K562 (cell line): ENCODE measurements around the gene CEBPA.

Experiments
- MAFG ChIP-seq: fragments of 450-650 bp; conservative IDR thresholded peaks from 2 replicates; pipeline ENCODE4 v1.6.1; 2016; ENCODE audit warnings: missing genetic modification characterization, missing compliant biosample characterization
- TARDBP ChIP-seq: fragments of 450-650 bp; IDR thresholded peaks from 2 replicates; pipeline ENCODE4 v1.6.1; 2016

- no peak for TF ChIP-seq TARDBP
- TF ChIP-seq MAFG (tag), result no peak
Measured at GRCh38 chr19:33301144-33301899, 1.0 kb downstream of the CEBPA start.
